ENCODE results near the gene COL9A3.

Gene COL9A3

DNA sequence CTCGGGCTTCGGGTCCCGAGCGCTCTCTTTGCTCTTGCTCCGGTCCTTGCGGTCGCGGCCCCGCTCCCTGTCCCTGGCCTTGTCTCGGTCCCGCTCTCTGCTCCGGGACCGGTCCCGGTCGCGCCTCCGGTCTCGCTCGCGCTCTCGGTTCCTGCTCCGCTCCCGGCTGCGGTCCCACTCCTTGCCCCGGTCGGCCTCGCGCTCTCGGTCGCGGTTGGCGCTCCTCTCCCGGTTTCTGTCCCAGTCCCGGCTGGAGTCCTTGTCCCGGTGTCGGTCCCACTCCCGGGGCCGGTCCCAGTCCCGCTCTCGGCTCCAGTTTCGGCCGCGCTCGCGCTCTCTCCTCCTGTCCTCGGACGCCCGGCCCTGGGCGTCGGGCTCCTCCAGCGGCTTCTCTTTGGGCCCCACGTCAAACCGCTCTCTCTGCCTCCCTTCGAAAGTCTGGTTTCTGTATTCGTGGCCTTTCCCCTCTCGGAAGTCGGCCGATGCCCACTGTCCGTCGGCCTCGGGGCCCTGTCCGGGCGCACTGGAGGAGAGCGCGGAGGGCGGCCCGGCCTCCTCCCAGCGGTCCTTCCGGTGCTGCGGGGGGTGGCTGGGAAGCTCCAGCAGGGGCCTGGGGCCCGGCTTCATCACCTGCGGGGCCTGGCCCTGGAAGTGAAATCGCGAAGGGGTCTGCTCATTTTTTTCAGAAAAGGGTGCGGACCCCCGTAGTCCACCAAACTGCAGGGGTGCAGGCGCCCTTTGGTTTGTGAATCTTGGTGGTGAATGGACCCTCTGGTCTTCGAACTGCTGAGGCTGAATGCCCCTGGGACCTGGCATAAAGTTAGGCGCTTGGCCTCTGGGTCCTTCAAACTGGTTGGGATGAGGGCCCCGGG lies 62.7 kb downstream of the COL9A3 start:
- H3K4me1 ChIP-seq (ENCODE audit: insufficient read depth, poor library complexity, severe bottlenecking), result peaks cover 7% of the 10 kb centered on the region
- DNase-seq (ENCODE audit: low spot score) (peak; percentile 89), ATAC-seq (ENCODE audit: low read depth) (no peak)
- H3K27me3 ChIP-seq (ENCODE audit: insufficient read depth, poor library complexity, severe bottlenecking), result no peaks in the 10 kb centered on the region
- TF ChIP-seq, protein P1, sequence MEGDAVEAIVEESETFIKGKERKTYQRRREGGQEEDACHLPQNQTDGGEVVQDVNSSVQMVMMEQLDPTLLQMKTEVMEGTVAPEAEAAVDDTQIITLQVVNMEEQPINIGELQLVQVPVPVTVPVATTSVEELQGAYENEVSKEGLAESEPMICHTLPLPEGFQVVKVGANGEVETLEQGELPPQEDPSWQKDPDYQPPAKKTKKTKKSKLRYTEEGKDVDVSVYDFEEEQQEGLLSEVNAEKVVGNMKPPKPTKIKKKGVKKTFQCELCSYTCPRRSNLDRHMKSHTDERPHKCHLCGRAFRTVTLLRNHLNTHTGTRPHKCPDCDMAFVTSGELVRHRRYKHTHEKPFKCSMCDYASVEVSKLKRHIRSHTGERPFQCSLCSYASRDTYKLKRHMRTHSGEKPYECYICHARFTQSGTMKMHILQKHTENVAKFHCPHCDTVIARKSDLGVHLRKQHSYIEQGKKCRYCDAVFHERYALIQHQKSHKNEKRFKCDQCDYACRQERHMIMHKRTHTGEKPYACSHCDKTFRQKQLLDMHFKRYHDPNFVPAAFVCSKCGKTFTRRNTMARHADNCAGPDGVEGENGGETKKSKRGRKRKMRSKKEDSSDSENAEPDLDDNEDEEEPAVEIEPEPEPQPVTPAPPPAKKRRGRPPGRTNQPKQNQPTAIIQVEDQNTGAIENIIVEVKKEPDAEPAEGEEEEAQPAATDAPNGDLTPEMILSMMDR (IDR thresholded peaks at IDR 0.05; ENCODE audit: poor library complexity, severe bottlenecking), result no peak
- H3K27ac ChIP-seq (ENCODE audit: poor library complexity, severe bottlenecking), result no peak overlapping the region
- H3K9me3 ChIP-seq (ENCODE audit: severe bottlenecking), result no peaks in the 10 kb centered on the region
- H3K4me3 ChIP-seq (ENCODE audit: severe bottlenecking), result no peak overlapping the region
- 0 out of 2 replicates have a peak, but pooled peaks cover 4% of the 10 kb centered on the region for H3K36me3 ChIP-seq (ENCODE audit: low read depth)

DNA sequence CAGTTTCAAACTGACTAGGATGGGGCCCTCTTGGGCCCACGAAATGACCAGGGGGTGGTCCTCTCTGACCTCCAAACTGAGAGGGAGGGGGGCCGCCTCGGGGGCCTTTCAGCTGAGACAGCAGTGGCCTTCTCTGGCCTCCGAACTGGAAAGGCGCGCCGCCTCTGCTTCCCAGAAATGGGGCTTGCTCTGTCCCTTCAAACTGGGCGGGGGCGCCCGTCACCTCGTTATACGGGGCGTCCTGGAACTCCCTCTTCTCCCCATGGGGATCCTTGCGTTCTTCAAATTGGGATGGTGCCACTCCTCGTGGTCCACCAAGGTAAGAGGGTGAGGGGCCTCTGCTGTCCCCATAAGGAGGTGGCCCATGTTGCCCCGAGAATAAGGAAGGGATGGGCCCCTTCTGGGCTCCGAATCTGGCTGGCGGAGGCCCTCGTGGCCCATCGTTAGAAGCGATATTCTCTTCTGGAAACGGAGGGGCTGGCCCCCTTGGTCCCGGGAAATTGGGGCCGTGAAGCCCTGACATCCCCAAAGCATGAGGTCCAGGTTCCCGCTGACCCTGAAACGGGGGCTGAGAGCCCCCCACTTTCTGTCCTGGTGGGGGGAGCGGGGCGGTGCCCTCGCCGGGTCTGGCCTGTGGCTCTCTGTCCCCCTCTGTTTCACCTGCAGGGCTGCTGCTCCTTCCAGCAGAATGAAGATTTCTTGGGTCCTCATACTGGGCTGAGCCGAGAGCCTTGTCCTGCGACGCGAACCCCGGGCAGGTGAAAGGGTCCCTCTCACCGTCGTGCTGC lies 63.5 kb downstream of the COL9A3 start:
- no peak for ATAC-seq (ENCODE audit: low read depth)
- DNase-seq (ENCODE audit: low spot score), result peak; percentile 90
- Histone ChIP-seq H3K27me3 (ENCODE audit: insufficient read depth, poor library complexity, severe bottlenecking) (no peaks in the 10 kb centered on the region), H3K27ac (ENCODE audit: poor library complexity, severe bottlenecking) (no peak overlapping the region), H3K9me3 (ENCODE audit: severe bottlenecking) (no peaks in the 10 kb centered on the region), H3K36me3 (ENCODE audit: low read depth) (0 out of 2 replicates have a peak, but pooled peaks cover 4% of the 10 kb centered on the region), H3K4me1 (ENCODE audit: insufficient read depth, poor library complexity, severe bottlenecking) (peaks cover 6% of the 10 kb centered on the region), H3K4me3 (ENCODE audit: severe bottlenecking) (no peak overlapping the region)
- TF ChIP-seq, protein P1 (IDR thresholded peaks at IDR 0.05; ENCODE audit: poor library complexity, severe bottlenecking), result no peak

GRCh38 chr20:62880935-62881661 lies 64.2 kb downstream of the COL9A3 start:
- ATAC-seq (ENCODE audit: low read depth), result no peak
- no peaks in the 10 kb centered on the region for H3K9me3 ChIP-seq (ENCODE audit: severe bottlenecking)
- no peaks in the 10 kb centered on the region for H3K27me3 ChIP-seq (ENCODE audit: insufficient read depth, poor library complexity, severe bottlenecking)
- TF ChIP-seq, protein P1 (IDR thresholded peaks at IDR 0.05; ENCODE audit: poor library complexity, severe bottlenecking), result no peak
- H3K27ac ChIP-seq (ENCODE audit: poor library complexity, severe bottlenecking), result no peak overlapping the region
- peak; percentile 87 for DNase-seq (ENCODE audit: low spot score)
- no peak overlapping the region for H3K4me3 ChIP-seq (ENCODE audit: severe bottlenecking)
- H3K4me1 ChIP-seq (ENCODE audit: insufficient read depth, poor library complexity, severe bottlenecking), result peaks cover under 1% of the 10 kb centered on the region
- H3K36me3 ChIP-seq (ENCODE audit: low read depth), result 0 out of 2 replicates have a peak, but pooled peaks cover 4% of the 10 kb centered on the region

DNA sequence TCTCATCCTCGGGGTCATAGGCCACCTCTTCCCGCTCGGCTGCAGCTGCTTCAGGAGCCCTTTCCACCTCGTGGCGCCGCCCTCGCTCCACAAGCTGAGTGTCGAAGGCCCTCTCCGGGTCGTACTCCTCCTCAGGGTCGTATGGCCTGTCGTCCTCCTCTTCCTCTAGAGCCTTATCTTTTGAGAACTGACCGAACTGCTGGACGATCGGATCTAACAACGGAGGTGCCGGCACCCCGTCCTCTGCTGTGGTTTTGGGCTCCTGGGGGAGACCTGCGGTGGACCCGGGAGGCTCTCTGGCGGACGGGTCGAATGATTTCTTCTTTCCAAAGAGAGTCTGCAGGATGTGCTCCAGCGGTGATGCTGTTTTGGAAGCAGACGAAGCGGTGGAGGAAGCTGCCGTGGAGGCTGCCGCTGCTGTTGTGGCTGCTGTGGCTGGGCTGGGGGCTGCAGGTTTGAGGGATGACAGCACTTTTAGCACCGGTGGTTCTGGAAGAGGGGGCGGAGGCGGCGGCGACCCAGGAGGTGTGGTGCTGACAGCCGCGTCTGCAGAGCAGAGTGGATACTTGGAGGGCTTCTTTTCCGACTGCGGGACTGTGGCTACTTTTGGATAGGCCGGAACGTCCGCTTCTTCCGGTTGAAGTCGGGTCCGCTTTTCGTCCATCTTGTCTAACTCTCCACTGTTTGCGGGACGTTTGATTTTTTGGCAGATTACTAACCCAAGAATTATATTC lies 65.0 kb downstream of the COL9A3 start:
- no peak overlapping the region for H3K4me3 ChIP-seq (ENCODE audit: severe bottlenecking)
- H3K9me3 ChIP-seq (ENCODE audit: severe bottlenecking), result no peaks in the 10 kb centered on the region
- H3K36me3 ChIP-seq (ENCODE audit: low read depth), result peaks cover 8% of the 10 kb centered on the region
- TF ChIP-seq, protein P1 (IDR thresholded peaks at IDR 0.05; ENCODE audit: poor library complexity, severe bottlenecking), result no peak
- DNase-seq (ENCODE audit: low spot score) (no peak), ATAC-seq (ENCODE audit: low read depth) (no peak)
- H3K27me3 ChIP-seq (ENCODE audit: insufficient read depth, poor library complexity, severe bottlenecking), result no peaks in the 10 kb centered on the region
- H3K27ac ChIP-seq (ENCODE audit: poor library complexity, severe bottlenecking), result no peak overlapping the region
- H3K4me1 ChIP-seq (ENCODE audit: insufficient read depth, poor library complexity, severe bottlenecking), result no peaks in the 10 kb centered on the region

Data from RWPE2 (cell line).